H1 (cell line): ENCODE measurements around the gene DDB1. TPM values are rescaled to one million over a fixed set of nuclear protein-coding genes. Genes with fewer than 3 reads are reported as not detected.

Experiments
- CTCF ChIA-PET: fragments of 300-600 bp; sonication (Branson Sonifier 250); formaldehyde crosslinking; loops from one replicate; lab custom pipeline; 2021; ENCODE audit not compliant: partially characterized antibody; lab: Charles Lee
- POLR2A ChIA-PET: fragments of 300-600 bp; sonication (Branson Sonifier 250); formaldehyde crosslinking; loops from one replicate; lab custom pipeline; 2021; ENCODE audit warnings: inconsistent platforms; ENCODE audit not compliant: partially characterized antibody; lab: Charles Lee
- DNase-seq, 2 experiments: peaks; one replicate each; pipeline versions ENCODE4 v3.0.0 to v3.0.0-alpha.2; 2010 to 2022; ENCODE audit warnings: low spot score in 2 of 2, low read depth in 1 of 2, mixed read lengths in 1 of 2
- FAIRE-seq: peaks from 2 replicates; lab custom pipeline; 2011; peaks lifted over from hg19 to GRCh38; lab: Jason Lieb, UNC
- H2AFZ ChIP-seq: 2 replicates; pipeline ENCODE4 v1.8.1; 2012; ENCODE audit warnings: low read length, inconsistent platforms
- H2AK5ac ChIP-seq: 2 replicates; pipeline ENCODE4 v1.6.1; 2013; ENCODE audit warnings: low read depth, low read length
- H2BK120ac ChIP-seq: replicated peaks from 2 replicates; pipeline ENCODE3; 2013; ENCODE audit warnings: low read depth, low read length, inconsistent platforms
- H2BK12ac ChIP-seq: 2 replicates; pipeline ENCODE4 v1.6.1; 2013; ENCODE audit warnings: low read depth, low read length
- H2BK15ac ChIP-seq: 2 replicates; pipeline ENCODE4 v1.6.1; 2013; ENCODE audit warnings: low read length
- H2BK20ac ChIP-seq: 2 replicates; pipeline ENCODE4 v1.6.1; 2013; ENCODE audit warnings: low read length
- H2BK5ac ChIP-seq: 2 replicates; pipeline ENCODE4 v1.6.1; 2013; ENCODE audit warnings: low read depth, low read length
- H3K14ac ChIP-seq: 2 replicates; pipeline ENCODE4 v1.6.1; 2013; ENCODE audit warnings: inconsistent platforms; ENCODE audit not compliant: insufficient read length
- H3K18ac ChIP-seq: 2 replicates; pipeline ENCODE4 v1.6.1; 2013; ENCODE audit warnings: low read length; ENCODE audit errors: extremely low read depth
- H3K23ac ChIP-seq: 2 replicates; pipeline ENCODE4 v1.6.1; 2013; ENCODE audit warnings: inconsistent platforms; ENCODE audit not compliant: insufficient read length
- H3K23me2 ChIP-seq: 2 replicates; pipeline ENCODE4 v1.6.1; 2013; ENCODE audit warnings: low read depth, low read length
- H3K27ac ChIP-seq: 2 replicates; pipeline ENCODE4 v1.6.1; 2011; ENCODE audit warnings: low read depth, low read length, inconsistent platforms
- H3K27me3 ChIP-seq, 4 experiments: replicated peaks in 1 of 4; 1 replicate in 1 of 4; 2 replicates in 3 of 4; pipeline versions ENCODE4 v1.6.1 to v1.8.1; 2011 to 2013; ENCODE audit warnings: low read length in 3 of 4, mild to moderate bottlenecking in 3 of 4, inconsistent platforms in 2 of 4, mixed read lengths in 2 of 4, moderate library complexity in 1 of 4; ENCODE audit not compliant: control insufficient read depth in 3 of 4, insufficient read depth in 3 of 4; ENCODE audit errors: extremely low read depth in 1 of 4
- H3K36me3 ChIP-seq, 4 experiments: 2 replicates each; pipeline versions ENCODE4 v1.6.1 to v1.8.1; 2011 to 2013; ENCODE audit warnings: mild to moderate bottlenecking in 4 of 4, low read length in 3 of 4, moderate library complexity in 2 of 4, control low read depth in 1 of 4, inconsistent platforms in 1 of 4; ENCODE audit not compliant: insufficient read depth in 4 of 4, control insufficient read depth in 2 of 4
- H3K4ac ChIP-seq: replicated peaks from 2 replicates; pipeline ENCODE3; 2013; ENCODE audit warnings: low read length, low read depth, mixed read lengths, inconsistent platforms; ENCODE audit not compliant: insufficient read length
- H3K4me1 ChIP-seq, 4 experiments: replicated peaks in 1 of 4; 1 replicate in 1 of 4; 2 replicates in 3 of 4; pipeline versions ENCODE4 v1.6.1 to v1.8.1; 2011 to 2013; ENCODE audit warnings: low read length in 3 of 4, inconsistent platforms in 2 of 4, mixed read lengths in 1 of 4; ENCODE audit not compliant: insufficient read depth in 4 of 4, control insufficient read depth in 3 of 4
- H3K4me2 ChIP-seq, 2 experiments: 2 replicates each; pipeline versions ENCODE4 v1.6.1 to v1.8.1; 2011 to 2013; ENCODE audit warnings: low read depth in 2 of 2, low read length in 2 of 2, control low read depth in 1 of 2, inconsistent platforms in 1 of 2, mild to moderate bottlenecking in 1 of 2; ENCODE audit not compliant: insufficient read depth in 1 of 2
- H3K4me3 ChIP-seq, 4 experiments: fragments of 200-600, 300-600 bp in 1 of 4; sonication (generic), shearing (Covaris generic), sonication (Bioruptor Twin) in 1 of 4; 2 replicates each; pipeline versions ENCODE4 v1.5.1 to v1.8.1; 2011 to 2016; ENCODE audit warnings: low read length in 4 of 4, low read depth in 3 of 4, control low read depth in 2 of 4, inconsistent platforms in 2 of 4, mild to moderate bottlenecking in 2 of 4, mixed read lengths in 1 of 4, moderate library complexity in 1 of 4; ENCODE audit not compliant: insufficient read depth in 2 of 4; ENCODE audit errors: extremely low read depth in 1 of 4
- H3K56ac ChIP-seq: replicated peaks from 2 replicates; pipeline ENCODE3; 2013; ENCODE audit warnings: low read depth, mild to moderate bottlenecking, mixed read lengths, low read length, inconsistent platforms; ENCODE audit not compliant: insufficient read length
- H3K79me1 ChIP-seq: 2 replicates; pipeline ENCODE4 v1.6.1; 2013; ENCODE audit warnings: low read depth, low read length, control low read depth
- H3K79me2 ChIP-seq, 2 experiments: 2 replicates each; pipeline versions ENCODE4 v1.6.1 to v1.8.1; 2012 to 2013; ENCODE audit warnings: low read length in 2 of 2, mild to moderate bottlenecking in 2 of 2, inconsistent platforms in 1 of 2; ENCODE audit not compliant: insufficient read depth in 2 of 2, control insufficient read depth in 1 of 2
- H3K9ac ChIP-seq, 4 experiments: replicated peaks in 1 of 4; 1 replicate in 1 of 4; 2 replicates in 3 of 4; pipeline versions ENCODE4 v1.6.1 to v1.8.1; 2011 to 2013; ENCODE audit warnings: low read depth in 3 of 4, low read length in 3 of 4, control low read depth in 2 of 4, mild to moderate bottlenecking in 2 of 4, moderate library complexity in 2 of 4, inconsistent platforms in 1 of 4; ENCODE audit errors: extremely low read depth in 1 of 4
- H3K9me3 ChIP-seq, 2 experiments: 2 replicates each; pipeline versions ENCODE4 v1.6.1 to v1.8.1; 2012 to 2013; ENCODE audit warnings: mild to moderate bottlenecking in 2 of 2, moderate library complexity in 2 of 2, control low read depth in 1 of 2, inconsistent platforms in 1 of 2, low read depth in 1 of 2, low read length in 1 of 2, mixed read lengths in 1 of 2; ENCODE audit not compliant: insufficient read depth in 2 of 2
- H4K20me1 ChIP-seq, 2 experiments: replicated peaks in 1 of 2; 2 replicates each; pipeline versions ENCODE3 to v1.8.1; 2011 to 2013; ENCODE audit warnings: inconsistent platforms in 2 of 2, low read length in 2 of 2, mild to moderate bottlenecking in 1 of 2; ENCODE audit not compliant: insufficient read depth in 2 of 2, control insufficient read depth in 1 of 2
- H4K5ac ChIP-seq: 2 replicates; pipeline ENCODE4 v1.6.1; 2013; ENCODE audit warnings: low read length, low read depth, mixed read lengths, inconsistent platforms; ENCODE audit not compliant: insufficient read length
- H4K8ac ChIP-seq: 2 replicates; pipeline ENCODE4 v1.8.0; 2013; ENCODE audit warnings: mild to moderate bottlenecking, moderate library complexity, low read length, inconsistent platforms; ENCODE audit not compliant: insufficient read depth; ENCODE audit errors: extremely low read depth
- H4K91ac ChIP-seq: replicated peaks from 2 replicates; pipeline ENCODE3; 2013; ENCODE audit warnings: low read length, mixed read lengths, inconsistent platforms; ENCODE audit not compliant: insufficient read length
- ASH2L ChIP-seq: fragments of 200-600, 300-600 bp; sonication (generic); IDR thresholded peaks from one replicate; pipeline ENCODE4 v1.7.1; 2017; ENCODE audit warnings: low read length
- BCL11A ChIP-seq, 2 experiments: IDR thresholded peaks; one replicate each; pipeline ENCODE4 v1.6.1; 2011; ENCODE audit warnings: low read depth in 2 of 2, low read length in 2 of 2, mild to moderate bottlenecking in 2 of 2
- FOSL1 ChIP-seq: IDR thresholded peaks from 2 replicates; pipeline ENCODE4 v1.6.1; 2011; ENCODE audit warnings: mild to moderate bottlenecking, low read depth, low read length, moderate library complexity; ENCODE audit not compliant: insufficient read depth
- NANOG ChIP-seq: IDR thresholded peaks from 2 replicates; pipeline ENCODE4 v1.6.1; 2011; ENCODE audit warnings: low read length, low read depth, mild to moderate bottlenecking, inconsistent platforms; ENCODE audit not compliant: insufficient read depth, poor library complexity, severe bottlenecking
- NRF1 ChIP-seq: IDR thresholded peaks from 2 replicates; pipeline ENCODE4 v1.6.1; 2011; ENCODE audit warnings: mild to moderate bottlenecking, low read depth, low read length, improper control_type of control experiment
- POU5F1 ChIP-seq: IDR thresholded peaks from 2 replicates; pipeline ENCODE4 v1.6.1; 2011; ENCODE audit warnings: low read depth, mild to moderate bottlenecking, low read length, moderate library complexity
- RAD21 ChIP-seq, 2 experiments: IDR thresholded peaks in 1 of 2; conservative IDR thresholded peaks in 1 of 2; 2 replicates each; pipeline ENCODE4 v1.6.1; 2011; ENCODE audit warnings: low read depth in 2 of 2, low read length in 2 of 2, improper control_type of control experiment in 1 of 2, inconsistent platforms in 1 of 2, mild to moderate bottlenecking in 1 of 2, moderate library complexity in 1 of 2
- RBBP5 ChIP-seq: IDR thresholded peaks from 2 replicates; pipeline ENCODE4 v1.7.1; 2012; ENCODE audit warnings: low read depth, mild to moderate bottlenecking, inconsistent platforms, low read length, moderate library complexity, borderline replicate concordance
- SIN3A ChIP-seq, 2 experiments: IDR thresholded peaks in 1 of 2; conservative IDR thresholded peaks in 1 of 2; 2 replicates each; pipeline ENCODE4 v1.6.1; 2011 to 2012; ENCODE audit warnings: low read length in 2 of 2, improper control_type of control experiment in 1 of 2, low read depth in 1 of 2, mild to moderate bottlenecking in 1 of 2
- SP2 ChIP-seq: IDR thresholded peaks from 2 replicates; pipeline ENCODE4 v1.6.1; 2012; ENCODE audit warnings: mild to moderate bottlenecking, low read length, inconsistent platforms
- SUZ12 ChIP-seq: fragments of 200-600 bp; sonication (generic); IDR thresholded peaks from 2 replicates; pipeline ENCODE4 v1.6.1; 2012; ENCODE audit warnings: mild to moderate bottlenecking, inconsistent platforms, low read length, moderate library complexity, mixed read lengths
- TCF12 ChIP-seq: IDR thresholded peaks from 2 replicates; pipeline ENCODE4 v1.6.1; 2011; ENCODE audit warnings: low read depth, mild to moderate bottlenecking, low read length
- YY1 ChIP-seq: IDR thresholded peaks from 2 replicates; pipeline ENCODE4 v1.6.1; 2011; ENCODE audit warnings: low read depth, mild to moderate bottlenecking, low read length
- WGBS, 2 experiments: shearing (Covaris generic) in 1 of 2; methylation state at CpG; one replicate each; pipeline versions ENCODE4 v1.1.6 to v1.1.7; 2013 to 2015; ENCODE audit warnings: low lambda C conversion rate in 2 of 2, mixed read lengths in 2 of 2, inconsistent platforms in 1 of 2, low coverage in 1 of 2, missing lambda C conversion rate in 1 of 2; ENCODE audit not compliant: insufficient replicate concordance in 2 of 2, insufficient coverage in 1 of 2, insufficient read length in 1 of 2; ENCODE audit errors: extremely low coverage in 1 of 2, missing lambda C conversion rate in 1 of 2; 5-methylcytosine and 5-hydroxymethylcytosine counted together
- polyA plus RNA-seq, 7 experiments: library from polyadenylated mRNA; depleted of rRNA in 3 of 7; stranded (reverse) in 5 of 7; unstranded in 2 of 7; fragments of >200 nt in 5 of 7; fragments of 200-250 nt in 2 of 7; gene quantifications; 1 replicate in 5 of 7; 2 replicates in 1 of 7; 4 replicates in 1 of 7; pipeline versions ENCODE4 v1.2.1 to v1.2.3, GENCODE V29; 2011 to 2013; ENCODE audit warnings: missing spikeins in 2 of 7, mixed read lengths in 2 of 7
- total RNA-seq: library from RNA; stranded (reverse); fragmentation: NEBNext Ultra II Directional; extraction: Animal tissue kit (Norgen Biotek cat#: 25700); gene quantifications from 2 replicates; pipeline ENCODE4 v1.2.1, GENCODE V29; 2021

The DDB1 gene
- total and polyA plus RNA-seq, 2 of the 8 experiments (the other 6 are each of a cell fraction or from before 2014, with no cell fraction given) = 275 to 306 TPM

GRCh38 chr11:61254403-61255025 is 78.4 kb downstream of the DDB1 start:
- Histone ChIP-seq H3K23ac (no peak overlapping the region), H3K4ac (no peak overlapping the region), H3K18ac (no peak overlapping the region), H2BK12ac (no peak overlapping the region), H2AFZ (no peak overlapping the region), H3K9me3 (no peaks in the 10 kb centered on the region), H2BK5ac (no peak overlapping the region), H2BK120ac (no peak overlapping the region), H2BK15ac (no peak overlapping the region), H3K4me3 (no peak overlapping the region), H3K36me3 (no peaks in the 10 kb centered on the region), H3K56ac (no peak overlapping the region), H3K4me1 (no peaks in the 10 kb centered on the region; a peak in 1 of 7 replicates), H3K27ac (no peak overlapping the region), H3K4me2 (no peak overlapping the region), H3K79me2 (no peaks in the 10 kb centered on the region), H4K91ac (no peak overlapping the region), H2AK5ac (no peak overlapping the region), H4K20me1 (no peaks in the 10 kb centered on the region), H4K8ac (no peak overlapping the region), H3K79me1 (no peaks in the 10 kb centered on the region), H3K23me2 (no peaks in the 10 kb centered on the region), H2BK20ac (no peak overlapping the region), H3K14ac (no peak overlapping the region), H4K5ac (no peak overlapping the region), H3K27me3 (no peaks in the 10 kb centered on the region; a peak in 1 of 7 replicates), H3K9ac (no peak overlapping the region)
- POLR2A ChIA-PET = interaction anchor here (0.9 to 1.4 kb wide), 4 partner anchors 10 to 108 kb away, joined by 3 to 6 read pairs (median 4); partner anchors contain the start of genes CYB561A3 and TMEM138
- CTCF ChIA-PET = interaction anchor here (0.7 to 2.7 kb wide), 28 partner anchors 10 to 455 kb away, joined by 3 to 32 read pairs (median 4); partner anchors contain the start of genes TMEM216 and VWCE
- peak; percentile 82 for FAIRE-seq
- WGBS, 2 experiments = 69% methylated on average over 12 of the region's 12 CpGs; no CpG with 5 or more reads in 1 of the 2 experiments
- DNase-seq = peak; percentile 38 to 89
- no peak for TF ChIP-seq POU5F1
- no peak for TF ChIP-seq TCF12
- TF ChIP-seq ASH2L = no peak
- TF ChIP-seq BCL11A (IDR thresholded peaks at IDR 0.05; ENCODE audit: low read depth in 2 of 2, low read length in 2 of 2) = no peak
- TF ChIP-seq RBBP5 = no peak
- no peak for TF ChIP-seq SIN3A (conservative IDR thresholded peaks at IDR 0.05 in 1 of 2, IDR thresholded peaks at IDR 0.05 in 1 of 2; ENCODE audit: low read depth in 1 of 2, low read length in 2 of 2)
- TF ChIP-seq YY1 = no peak
- no peak for TF ChIP-seq FOSL1
- TF ChIP-seq NRF1 = no peak
- TF ChIP-seq SUZ12 = no peak
- TF ChIP-seq NANOG = no peak
- TF ChIP-seq SP2 = no peak
- peak; percentile 66 to 84 for TF ChIP-seq RAD21 (IDR thresholded peaks at IDR 0.05 in 1 of 2, conservative IDR thresholded peaks at IDR 0.05 in 1 of 2; ENCODE audit: low read depth in 2 of 2, low read length in 2 of 2)
